Endothelial cell of umbilical vein (primary cell): ENCODE data around the gene DMRTB1.

Experiments
- EZH2 ChIP-seq: IDR thresholded peaks from 2 replicates; pipeline ENCODE4 v1.6.1; 2012; ENCODE audit warnings: borderline replicate concordance, low read depth, mild to moderate bottlenecking, moderate library complexity, low read length, inconsistent platforms; ENCODE audit not compliant: severe bottlenecking
- FOS ChIP-seq: IDR thresholded peaks from 2 replicates; pipeline ENCODE4 v1.6.1; 2011; ENCODE audit warnings: mild to moderate bottlenecking, low read length, moderate library complexity, borderline replicate concordance; ENCODE audit not compliant: insufficient read depth
- GATA2 ChIP-seq: IDR thresholded peaks from 2 replicates; pipeline ENCODE4 v1.7.0; 2011; ENCODE audit warnings: low read depth, mild to moderate bottlenecking, moderate library complexity, mixed read lengths, low read length; ENCODE audit not compliant: insufficient read length, insufficient read depth
- JUN ChIP-seq: IDR thresholded peaks from 2 replicates; pipeline ENCODE4 v1.6.1; 2011; ENCODE audit warnings: borderline replicate concordance, low read depth; ENCODE audit not compliant: insufficient read length, insufficient read depth
- MYC ChIP-seq: IDR thresholded peaks from one replicate; pipeline ENCODE4 v1.6.1; 2011; ENCODE audit warnings: mild to moderate bottlenecking, low read depth, low read length
- POLR2A ChIP-seq: IDR thresholded peaks from 2 replicates; pipeline ENCODE4 v1.6.1; 2012; ENCODE audit warnings: low read depth, mild to moderate bottlenecking, control low read depth, low read length
- POLR2AphosphoS5 ChIP-seq: IDR thresholded peaks from 2 replicates; pipeline ENCODE4 v1.6.1; 2012; ENCODE audit warnings: low read depth, mild to moderate bottlenecking, control low read depth, low read length, moderate library complexity; ENCODE audit not compliant: insufficient read depth
- TF ChIP-seq, protein P1 (sequence below), 2 donors: IDR thresholded peaks; 1 replicate in 1 of 2; 2 replicates in 1 of 2; pipeline ENCODE4 v1.5.1; 2011; ENCODE audit warnings: low read length in 2 of 2, mild to moderate bottlenecking in 2 of 2, moderate library complexity in 2 of 2, control low read depth in 1 of 2, inconsistent platforms in 1 of 2, low read depth in 1 of 2; ENCODE audit not compliant: insufficient read depth in 1 of 2; ENCODE audit errors: extremely low read depth in 1 of 2
- TF ChIP-seq, protein P2 (sequence below): IDR thresholded peaks from 2 replicates; pipeline ENCODE4 v1.6.1; 2011; ENCODE audit not compliant: insufficient read depth, insufficient read length

DNA sequence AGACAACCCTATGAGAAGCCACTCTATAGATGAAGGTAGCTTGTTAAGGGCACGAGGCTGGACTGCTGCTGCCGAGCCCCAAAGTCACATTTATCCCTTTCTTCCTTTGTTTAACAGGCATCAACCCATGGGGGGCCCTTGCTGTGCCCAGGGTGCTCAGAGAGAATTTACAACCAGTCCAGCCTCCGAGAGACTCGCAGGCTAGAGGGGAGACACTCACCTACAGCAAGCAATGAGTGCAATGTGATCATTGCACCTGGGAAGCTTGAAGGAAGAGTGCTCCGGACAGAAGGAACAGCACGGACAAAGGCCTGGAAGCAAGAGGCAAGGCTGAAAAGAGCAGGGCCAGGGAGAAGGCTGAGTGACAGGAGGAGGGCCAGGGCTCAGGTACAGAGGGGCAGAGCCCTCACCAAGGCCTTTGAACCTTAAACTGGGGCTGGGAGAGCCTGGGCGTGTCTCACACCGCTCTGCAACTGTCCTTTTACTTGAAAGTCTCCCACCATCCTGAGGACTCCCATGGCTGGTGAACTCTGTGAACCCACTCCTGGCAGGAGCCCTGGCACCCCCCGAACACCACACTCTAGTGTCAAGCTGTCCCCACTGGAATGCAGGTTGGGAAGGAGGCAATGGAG lies 27.3 kb downstream of the DMRTB1 start:
- TF ChIP-seq, protein P1, sequence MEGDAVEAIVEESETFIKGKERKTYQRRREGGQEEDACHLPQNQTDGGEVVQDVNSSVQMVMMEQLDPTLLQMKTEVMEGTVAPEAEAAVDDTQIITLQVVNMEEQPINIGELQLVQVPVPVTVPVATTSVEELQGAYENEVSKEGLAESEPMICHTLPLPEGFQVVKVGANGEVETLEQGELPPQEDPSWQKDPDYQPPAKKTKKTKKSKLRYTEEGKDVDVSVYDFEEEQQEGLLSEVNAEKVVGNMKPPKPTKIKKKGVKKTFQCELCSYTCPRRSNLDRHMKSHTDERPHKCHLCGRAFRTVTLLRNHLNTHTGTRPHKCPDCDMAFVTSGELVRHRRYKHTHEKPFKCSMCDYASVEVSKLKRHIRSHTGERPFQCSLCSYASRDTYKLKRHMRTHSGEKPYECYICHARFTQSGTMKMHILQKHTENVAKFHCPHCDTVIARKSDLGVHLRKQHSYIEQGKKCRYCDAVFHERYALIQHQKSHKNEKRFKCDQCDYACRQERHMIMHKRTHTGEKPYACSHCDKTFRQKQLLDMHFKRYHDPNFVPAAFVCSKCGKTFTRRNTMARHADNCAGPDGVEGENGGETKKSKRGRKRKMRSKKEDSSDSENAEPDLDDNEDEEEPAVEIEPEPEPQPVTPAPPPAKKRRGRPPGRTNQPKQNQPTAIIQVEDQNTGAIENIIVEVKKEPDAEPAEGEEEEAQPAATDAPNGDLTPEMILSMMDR (IDR thresholded peaks at IDR 0.05; ENCODE audit: extremely low read depth in 1 of 2, insufficient read depth in 1 of 2, low read depth in 1 of 2, low read length in 2 of 2), result no peak
- TF ChIP-seq EZH2 (no peak), POLR2AphosphoS5 (no peak), GATA2 (no peak), POLR2A (no peak), FOS (no peak), JUN (no peak), MYC (no peak)
- TF ChIP-seq, protein P2, sequence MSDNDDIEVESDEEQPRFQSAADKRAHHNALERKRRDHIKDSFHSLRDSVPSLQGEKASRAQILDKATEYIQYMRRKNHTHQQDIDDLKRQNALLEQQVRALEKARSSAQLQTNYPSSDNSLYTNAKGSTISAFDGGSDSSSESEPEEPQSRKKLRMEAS, result no peak
